Liver (tissue), 3 donors: ENCODE measurements around the gene TOMM20.

ENCODE experiments used
- ATF3 ChIP-seq: IDR thresholded peaks from 2 replicates; pipeline ENCODE4 v1.6.1; 2016; ENCODE audit warnings: antibody characterized with exemption
- CTCF ChIP-seq: fragments of 150-350 bp; IDR thresholded peaks from 2 replicates; pipeline ENCODE4 v1.5.1; 2017; ENCODE audit warnings: improper control_type of control experiment, low read depth, low read length; ENCODE audit not compliant: missing input control
- FOXA2 ChIP-seq: IDR thresholded peaks from 2 replicates; pipeline ENCODE4 v1.6.1; 2016; ENCODE audit warnings: antibody characterized with exemption
- GABPA ChIP-seq, 2 donors: IDR thresholded peaks in 1 of 2; conservative IDR thresholded peaks in 1 of 2; 2 replicates each; pipeline ENCODE4 v1.6.1; 2016; ENCODE audit warnings: antibody characterized with exemption in 2 of 2, mild to moderate bottlenecking in 1 of 2, moderate library complexity in 1 of 2
- RAD21 ChIP-seq, 2 donors: IDR thresholded peaks; 2 replicates each; pipeline ENCODE4 v1.6.1; 2016; ENCODE audit warnings: antibody characterized with exemption in 2 of 2, mild to moderate bottlenecking in 2 of 2
- SP1 ChIP-seq: IDR thresholded peaks from 2 replicates; pipeline ENCODE4 v1.6.1; 2018; ENCODE audit warnings: antibody characterized with exemption, mild to moderate bottlenecking
- TAF1 ChIP-seq: conservative IDR thresholded peaks from 2 replicates; pipeline ENCODE4 v1.6.1; 2016; ENCODE audit warnings: antibody characterized with exemption, mild to moderate bottlenecking
- donor health status: healthy.
- donor health status: healthy.

- no peak for TF ChIP-seq TAF1
- TF ChIP-seq SP1 = no peak
- no peak for TF ChIP-seq CTCF
- TF ChIP-seq ATF3 = no peak
- no peak for TF ChIP-seq RAD21 (IDR thresholded peaks at IDR 0.05)
- TF ChIP-seq FOXA2 = no peak
- no peak for TF ChIP-seq GABPA (IDR thresholded peaks at IDR 0.05 in 1 of 2, conservative IDR thresholded peaks at IDR 0.05 in 1 of 2)
These were observed 40.7 kb downstream of the TOMM20 start for GRCh38 chr1:235087906-235088305.
